ENCODE data around the gene VASP. TPM values are rescaled to one million over a fixed set of nuclear protein-coding genes. Genes with fewer than 3 reads are reported as not detected.

The VASP gene
- total and polyA plus RNA-seq, 2 experiments from 2014 or later = 60.3 to 147 TPM

DNA sequence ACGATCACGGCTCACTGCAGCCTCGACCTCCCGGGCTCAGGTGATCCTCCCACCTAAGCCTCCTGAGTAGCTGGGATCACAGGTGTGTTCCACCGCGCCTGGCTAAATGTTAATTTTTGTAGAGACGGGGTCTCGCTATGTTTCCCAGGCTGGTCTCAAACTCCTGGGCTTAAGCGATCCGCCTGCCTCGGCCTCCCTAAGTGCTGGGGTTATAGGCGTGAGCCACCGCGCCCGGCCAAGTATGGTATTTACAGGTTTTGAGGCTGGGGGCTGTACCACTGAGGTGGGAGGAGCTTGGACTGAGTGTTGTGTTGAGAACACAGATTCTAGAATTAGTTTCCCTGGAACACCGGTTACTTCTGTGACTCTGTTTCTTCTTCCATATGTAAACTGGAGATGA lies 9.5 kb upstream of the VASP start:
- H3K27ac ChIP-seq (ENCODE audit: low read depth) = peak overlapping the region; percentile 74
- H3K4me3 ChIP-seq = peak overlapping the region; percentile 59
- H3K9me2 ChIP-seq (ENCODE audit: insufficient read depth) = no peaks in the 10 kb centered on the region
- peaks cover 19% of the 10 kb centered on the region; the same call in 1 of the 2 replicates for H3K4me1 ChIP-seq (ENCODE audit: insufficient read depth)
- no peaks in the 10 kb centered on the region for H3K36me3 ChIP-seq (ENCODE audit: insufficient read depth)
- no peak overlapping the region for H3K27ac Mint-ChIP-seq
- ATAC-seq (peak; percentile 2; the same call in 1 of the 3 replicates), DNase-seq (ENCODE audit: low spot score) (peak; percentile 82)
- peaks cover 39% of the 10 kb centered on the region for H3K27me3 Mint-ChIP-seq (ENCODE audit: insufficient read depth, low read depth, poor library complexity)
- peaks cover 4% of the 10 kb centered on the region; the same call in 1 of the 3 replicates for H3K36me3 Mint-ChIP-seq (ENCODE audit: low read depth)
- no peak overlapping the region for H2AFZ ChIP-seq
- H3K79me2 ChIP-seq (replicated peaks; ENCODE audit: insufficient read depth) = no peaks in the 10 kb centered on the region
- H3K4me3 Mint-ChIP-seq = peak overlapping the region; percentile 66
- H4K20me1 ChIP-seq (replicated peaks; ENCODE audit: insufficient read depth) = peaks cover 2% of the 10 kb centered on the region; the same call in 1 of the 2 replicates
- peaks cover 15% of the 10 kb centered on the region; the same call in 1 of the 2 replicates for H3K27me3 ChIP-seq (ENCODE audit: insufficient read depth)
- peaks cover 14% of the 10 kb centered on the region for H3F3A ChIP-seq (replicated peaks; ENCODE audit: low read depth)
- H3K9me3 Mint-ChIP-seq = no peaks in the 10 kb centered on the region; the same call in 2 of the 3 replicates
- peak overlapping the region; percentile 78 for H3K4me2 ChIP-seq
- TF ChIP-seq POLR2AphosphoS5 (IDR thresholded peaks at IDR 0.05; ENCODE audit: low read depth) (no peak), STAT1 (IDR thresholded peaks at IDR 0.05; ENCODE audit: unreplicated experiment) (no peak), ZNF331 (CRISPR knock-in tag; IDR thresholded peaks at IDR 0.05; ENCODE audit: low read depth) (no peak), ZNF114 (CRISPR knock-in tag; IDR thresholded peaks at IDR 0.05) (no peak), CREB1 (CRISPR knock-in tag; IDR thresholded peaks at IDR 0.05; ENCODE audit: low read depth) (no peak), EZH2 (IDR thresholded peaks at IDR 0.05; ENCODE audit: low read depth, unreplicated experiment) (no peak), JUNB (IDR thresholded peaks at IDR 0.05; ENCODE audit: unreplicated experiment) (no peak), EZH2phosphoT487 (IDR thresholded peaks at IDR 0.05; ENCODE audit: unreplicated experiment) (no peak), NANOG (IDR thresholded peaks at IDR 0.05; ENCODE audit: borderline replicate concordance) (no peak)
- TF ChIP-seq, protein P1, sequence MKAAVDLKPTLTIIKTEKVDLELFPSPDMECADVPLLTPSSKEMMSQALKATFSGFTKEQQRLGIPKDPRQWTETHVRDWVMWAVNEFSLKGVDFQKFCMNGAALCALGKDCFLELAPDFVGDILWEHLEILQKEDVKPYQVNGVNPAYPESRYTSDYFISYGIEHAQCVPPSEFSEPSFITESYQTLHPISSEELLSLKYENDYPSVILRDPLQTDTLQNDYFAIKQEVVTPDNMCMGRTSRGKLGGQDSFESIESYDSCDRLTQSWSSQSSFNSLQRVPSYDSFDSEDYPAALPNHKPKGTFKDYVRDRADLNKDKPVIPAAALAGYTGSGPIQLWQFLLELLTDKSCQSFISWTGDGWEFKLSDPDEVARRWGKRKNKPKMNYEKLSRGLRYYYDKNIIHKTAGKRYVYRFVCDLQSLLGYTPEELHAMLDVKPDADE (IDR thresholded peaks at IDR 0.05) = no peak
- TF ChIP-seq, protein P2, sequence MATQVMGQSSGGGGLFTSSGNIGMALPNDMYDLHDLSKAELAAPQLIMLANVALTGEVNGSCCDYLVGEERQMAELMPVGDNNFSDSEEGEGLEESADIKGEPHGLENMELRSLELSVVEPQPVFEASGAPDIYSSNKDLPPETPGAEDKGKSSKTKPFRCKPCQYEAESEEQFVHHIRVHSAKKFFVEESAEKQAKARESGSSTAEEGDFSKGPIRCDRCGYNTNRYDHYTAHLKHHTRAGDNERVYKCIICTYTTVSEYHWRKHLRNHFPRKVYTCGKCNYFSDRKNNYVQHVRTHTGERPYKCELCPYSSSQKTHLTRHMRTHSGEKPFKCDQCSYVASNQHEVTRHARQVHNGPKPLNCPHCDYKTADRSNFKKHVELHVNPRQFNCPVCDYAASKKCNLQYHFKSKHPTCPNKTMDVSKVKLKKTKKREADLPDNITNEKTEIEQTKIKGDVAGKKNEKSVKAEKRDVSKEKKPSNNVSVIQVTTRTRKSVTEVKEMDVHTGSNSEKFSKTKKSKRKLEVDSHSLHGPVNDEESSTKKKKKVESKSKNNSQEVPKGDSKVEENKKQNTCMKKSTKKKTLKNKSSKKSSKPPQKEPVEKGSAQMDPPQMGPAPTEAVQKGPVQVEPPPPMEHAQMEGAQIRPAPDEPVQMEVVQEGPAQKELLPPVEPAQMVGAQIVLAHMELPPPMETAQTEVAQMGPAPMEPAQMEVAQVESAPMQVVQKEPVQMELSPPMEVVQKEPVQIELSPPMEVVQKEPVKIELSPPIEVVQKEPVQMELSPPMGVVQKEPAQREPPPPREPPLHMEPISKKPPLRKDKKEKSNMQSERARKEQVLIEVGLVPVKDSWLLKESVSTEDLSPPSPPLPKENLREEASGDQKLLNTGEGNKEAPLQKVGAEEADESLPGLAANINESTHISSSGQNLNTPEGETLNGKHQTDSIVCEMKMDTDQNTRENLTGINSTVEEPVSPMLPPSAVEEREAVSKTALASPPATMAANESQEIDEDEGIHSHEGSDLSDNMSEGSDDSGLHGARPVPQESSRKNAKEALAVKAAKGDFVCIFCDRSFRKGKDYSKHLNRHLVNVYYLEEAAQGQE (IDR thresholded peaks at IDR 0.05; ENCODE audit: unreplicated experiment) = no peak
- TF ChIP-seq, protein P3, sequence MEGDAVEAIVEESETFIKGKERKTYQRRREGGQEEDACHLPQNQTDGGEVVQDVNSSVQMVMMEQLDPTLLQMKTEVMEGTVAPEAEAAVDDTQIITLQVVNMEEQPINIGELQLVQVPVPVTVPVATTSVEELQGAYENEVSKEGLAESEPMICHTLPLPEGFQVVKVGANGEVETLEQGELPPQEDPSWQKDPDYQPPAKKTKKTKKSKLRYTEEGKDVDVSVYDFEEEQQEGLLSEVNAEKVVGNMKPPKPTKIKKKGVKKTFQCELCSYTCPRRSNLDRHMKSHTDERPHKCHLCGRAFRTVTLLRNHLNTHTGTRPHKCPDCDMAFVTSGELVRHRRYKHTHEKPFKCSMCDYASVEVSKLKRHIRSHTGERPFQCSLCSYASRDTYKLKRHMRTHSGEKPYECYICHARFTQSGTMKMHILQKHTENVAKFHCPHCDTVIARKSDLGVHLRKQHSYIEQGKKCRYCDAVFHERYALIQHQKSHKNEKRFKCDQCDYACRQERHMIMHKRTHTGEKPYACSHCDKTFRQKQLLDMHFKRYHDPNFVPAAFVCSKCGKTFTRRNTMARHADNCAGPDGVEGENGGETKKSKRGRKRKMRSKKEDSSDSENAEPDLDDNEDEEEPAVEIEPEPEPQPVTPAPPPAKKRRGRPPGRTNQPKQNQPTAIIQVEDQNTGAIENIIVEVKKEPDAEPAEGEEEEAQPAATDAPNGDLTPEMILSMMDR (conservative IDR thresholded peaks at IDR 0.05; ENCODE audit: low read depth in 2 of 2) = no peak
- TF ChIP-seq, protein P4, sequence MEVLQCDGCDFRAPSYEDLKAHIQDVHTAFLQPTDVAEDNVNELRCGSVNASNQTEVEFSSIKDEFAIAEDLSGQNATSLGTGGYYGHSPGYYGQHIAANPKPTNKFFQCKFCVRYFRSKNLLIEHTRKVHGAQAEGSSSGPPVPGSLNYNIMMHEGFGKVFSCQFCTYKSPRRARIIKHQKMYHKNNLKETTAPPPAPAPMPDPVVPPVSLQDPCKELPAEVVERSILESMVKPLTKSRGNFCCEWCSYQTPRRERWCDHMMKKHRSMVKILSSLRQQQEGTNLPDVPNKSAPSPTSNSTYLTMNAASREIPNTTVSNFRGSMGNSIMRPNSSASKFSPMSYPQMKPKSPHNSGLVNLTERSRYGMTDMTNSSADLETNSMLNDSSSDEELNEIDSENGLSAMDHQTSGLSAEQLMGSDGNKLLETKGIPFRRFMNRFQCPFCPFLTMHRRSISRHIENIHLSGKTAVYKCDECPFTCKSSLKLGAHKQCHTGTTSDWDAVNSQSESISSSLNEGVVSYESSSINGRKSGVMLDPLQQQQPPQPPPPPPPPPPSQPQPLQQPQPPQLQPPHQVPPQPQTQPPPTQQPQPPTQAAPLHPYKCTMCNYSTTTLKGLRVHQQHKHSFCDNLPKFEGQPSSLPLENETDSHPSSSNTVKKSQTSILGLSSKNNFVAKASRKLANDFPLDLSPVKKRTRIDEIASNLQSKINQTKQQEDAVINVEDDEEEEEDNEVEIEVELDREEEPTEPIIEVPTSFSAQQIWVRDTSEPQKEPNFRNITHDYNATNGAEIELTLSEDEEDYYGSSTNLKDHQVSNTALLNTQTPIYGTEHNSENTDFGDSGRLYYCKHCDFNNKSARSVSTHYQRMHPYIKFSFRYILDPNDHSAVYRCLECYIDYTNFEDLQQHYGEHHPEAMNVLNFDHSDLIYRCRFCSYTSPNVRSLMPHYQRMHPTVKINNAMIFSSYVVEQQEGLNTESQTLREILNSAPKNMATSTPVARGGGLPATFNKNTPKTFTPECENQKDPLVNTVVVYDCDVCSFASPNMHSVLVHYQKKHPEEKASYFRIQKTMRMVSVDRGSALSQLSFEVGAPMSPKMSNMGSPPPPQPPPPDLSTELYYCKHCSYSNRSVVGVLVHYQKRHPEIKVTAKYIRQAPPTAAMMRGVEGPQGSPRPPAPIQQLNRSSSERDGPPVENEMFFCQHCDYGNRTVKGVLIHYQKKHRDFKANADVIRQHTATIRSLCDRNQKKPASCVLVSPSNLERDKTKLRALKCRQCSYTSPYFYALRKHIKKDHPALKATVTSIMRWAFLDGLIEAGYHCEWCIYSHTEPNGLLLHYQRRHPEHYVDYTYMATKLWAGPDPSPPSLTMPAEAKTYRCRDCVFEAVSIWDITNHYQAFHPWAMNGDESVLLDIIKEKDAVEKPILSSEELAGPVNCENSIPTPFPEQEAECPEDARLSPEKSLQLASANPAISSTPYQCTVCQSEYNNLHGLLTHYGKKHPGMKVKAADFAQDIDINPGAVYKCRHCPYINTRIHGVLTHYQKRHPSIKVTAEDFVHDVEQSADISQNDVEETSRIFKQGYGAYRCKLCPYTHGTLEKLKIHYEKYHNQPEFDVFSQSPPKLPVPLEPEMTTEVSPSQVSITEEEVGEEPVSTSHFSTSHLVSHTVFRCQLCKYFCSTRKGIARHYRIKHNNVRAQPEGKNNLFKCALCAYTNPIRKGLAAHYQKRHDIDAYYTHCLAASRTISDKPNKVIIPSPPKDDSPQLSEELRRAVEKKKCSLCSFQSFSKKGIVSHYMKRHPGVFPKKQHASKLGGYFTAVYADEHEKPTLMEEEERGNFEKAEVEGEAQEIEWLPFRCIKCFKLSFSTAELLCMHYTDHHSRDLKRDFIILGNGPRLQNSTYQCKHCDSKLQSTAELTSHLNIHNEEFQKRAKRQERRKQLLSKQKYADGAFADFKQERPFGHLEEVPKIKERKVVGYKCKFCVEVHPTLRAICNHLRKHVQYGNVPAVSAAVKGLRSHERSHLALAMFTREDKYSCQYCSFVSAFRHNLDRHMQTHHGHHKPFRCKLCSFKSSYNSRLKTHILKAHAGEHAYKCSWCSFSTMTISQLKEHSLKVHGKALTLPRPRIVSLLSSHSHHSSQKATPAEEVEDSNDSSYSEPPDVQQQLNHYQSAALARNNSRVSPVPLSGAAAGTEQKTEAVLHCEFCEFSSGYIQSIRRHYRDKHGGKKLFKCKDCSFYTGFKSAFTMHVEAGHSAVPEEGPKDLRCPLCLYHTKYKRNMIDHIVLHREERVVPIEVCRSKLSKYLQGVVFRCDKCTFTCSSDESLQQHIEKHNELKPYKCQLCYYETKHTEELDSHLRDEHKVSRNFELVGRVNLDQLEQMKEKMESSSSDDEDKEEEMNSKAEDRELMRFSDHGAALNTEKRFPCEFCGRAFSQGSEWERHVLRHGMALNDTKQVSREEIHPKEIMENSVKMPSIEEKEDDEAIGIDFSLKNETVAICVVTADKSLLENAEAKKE (CRISPR knock-in tag; IDR thresholded peaks at IDR 0.05) = no peak
- H3K4me1 Mint-ChIP-seq = peaks cover 49% of the 10 kb centered on the region

Measured in GM23338 (cell line).